Peyer's patch (tissue), 4 donors: ENCODE results near the gene ANKRD13C.

Experiments
- CTCF ChIP-seq, 6 experiments: fragments of 450-650 bp in 4 of 6; fragments of 200-600 bp in 2 of 6; sonication (generic) in 1 of 6; IDR thresholded peaks; one replicate each; pipeline ENCODE4 v1.5.1; 2017 to 2019; ENCODE audit warnings: antibody characterized with exemption in 6 of 6, mild to moderate bottlenecking in 3 of 6, moderate library complexity in 1 of 6
- POLR2A ChIP-seq, 2 donors: fragments of 450-650 bp; IDR thresholded peaks; one replicate each; pipeline ENCODE4 v1.5.1; 2017; ENCODE audit warnings: antibody characterized with exemption in 2 of 2, mild to moderate bottlenecking in 2 of 2, moderate library complexity in 2 of 2

DNA sequence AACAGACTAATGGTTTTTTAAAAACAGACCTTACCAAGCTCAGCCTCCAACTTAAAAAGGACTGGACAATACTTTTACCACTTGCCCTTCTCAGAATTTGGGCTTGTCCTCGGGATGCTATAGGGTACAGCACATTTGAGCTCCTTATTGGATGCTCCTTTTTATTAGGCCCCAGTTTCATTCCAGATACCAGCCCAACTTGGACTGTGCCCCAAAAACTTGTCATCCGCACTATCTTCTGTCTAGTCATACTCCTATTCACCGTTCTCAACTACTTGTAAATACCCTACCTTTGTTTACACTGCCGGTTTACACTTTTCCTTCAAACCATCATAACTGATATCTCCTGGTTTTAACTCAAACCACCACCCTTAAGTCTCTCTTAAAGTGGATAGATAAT lies 17.9 kb upstream of the ANKRD13C start:
- TF ChIP-seq CTCF (IDR thresholded peaks at IDR 0.05) (no peak), POLR2A (IDR thresholded peaks at IDR 0.05) (no peak)
